HG03139 (cell line): ENCODE results near the gene PSMC2.

Experiments
- ATAC-seq: cut with Tn5 transposase; IDR thresholded peaks from one replicate; pipeline ENCODE4 v1.9.1; 2021; ENCODE audit not compliant: unreplicated experiment

Gene PSMC2

GRCh38 chr7:103347507-103348267 is at the start of gene PSMC2:
PSMC2 (plus strand) TSS chr7:103347643; CDS start chr7:103347712, 69 bp downstream.
- peak; percentile 76 for ATAC-seq

- ATAC-seq, result no peak
These were observed 49.6 kb upstream of the PSMC2 start for GRCh38 chr7:103297837-103298179.

DNA sequence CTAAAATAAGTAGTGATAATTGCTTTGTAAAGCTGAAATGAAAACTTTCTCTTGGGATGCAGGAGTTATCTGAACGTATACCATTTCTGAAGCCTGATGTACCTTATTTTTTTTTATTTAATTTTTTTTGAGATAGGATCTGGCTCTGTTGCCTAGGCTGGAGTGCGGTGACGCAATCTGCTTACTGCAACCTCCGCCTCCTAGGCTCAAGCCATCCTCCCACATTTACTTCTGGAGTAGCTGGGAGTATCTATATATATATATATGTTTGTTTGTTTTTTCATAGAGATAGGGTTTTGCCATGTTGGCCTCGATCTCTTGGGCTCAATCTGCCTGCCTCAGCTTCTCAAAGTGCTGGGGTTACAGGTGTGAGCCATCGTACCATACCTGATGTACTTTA is 47.8 kb upstream of the PSMC2 start:
- no peak for ATAC-seq

- ATAC-seq, result no peak
These were observed 46.0 kb upstream of the PSMC2 start for GRCh38 chr7:103301441-103301840.

DNA sequence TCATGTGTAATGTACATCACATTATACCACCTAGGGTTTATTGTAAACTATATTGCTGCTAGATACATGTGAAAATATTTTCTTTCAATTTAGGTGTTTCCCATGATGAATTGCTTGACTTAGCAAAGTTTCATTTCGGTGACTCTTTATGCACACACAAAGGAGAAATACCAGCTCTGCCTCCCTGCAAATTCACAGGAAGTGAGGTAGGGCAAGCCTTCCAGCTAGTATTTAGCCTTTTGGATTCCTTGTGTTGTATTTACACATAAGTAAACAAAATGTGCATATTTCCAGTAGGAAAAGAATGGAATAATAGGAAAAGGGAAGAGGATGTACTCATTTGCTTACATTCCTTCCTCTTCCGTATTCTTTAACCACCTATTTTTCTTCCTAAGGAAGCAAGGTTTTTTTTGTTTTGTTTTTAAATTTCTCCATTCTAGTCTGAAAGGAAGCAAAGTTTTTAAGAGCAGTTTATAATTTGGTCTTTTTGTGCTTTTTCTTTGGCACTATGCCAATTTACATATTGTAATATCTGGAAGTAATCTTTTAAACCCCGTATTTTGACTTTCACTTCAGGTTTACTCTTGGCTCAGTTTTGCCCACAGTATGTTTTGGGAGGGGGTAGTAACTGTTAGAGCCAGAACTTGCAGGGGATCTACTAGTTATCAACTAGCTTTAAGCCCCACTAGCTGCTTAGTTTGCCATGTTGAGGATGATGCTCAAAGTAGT is 39.8 kb upstream of the PSMC2 start:
- no peak for ATAC-seq

DNA sequence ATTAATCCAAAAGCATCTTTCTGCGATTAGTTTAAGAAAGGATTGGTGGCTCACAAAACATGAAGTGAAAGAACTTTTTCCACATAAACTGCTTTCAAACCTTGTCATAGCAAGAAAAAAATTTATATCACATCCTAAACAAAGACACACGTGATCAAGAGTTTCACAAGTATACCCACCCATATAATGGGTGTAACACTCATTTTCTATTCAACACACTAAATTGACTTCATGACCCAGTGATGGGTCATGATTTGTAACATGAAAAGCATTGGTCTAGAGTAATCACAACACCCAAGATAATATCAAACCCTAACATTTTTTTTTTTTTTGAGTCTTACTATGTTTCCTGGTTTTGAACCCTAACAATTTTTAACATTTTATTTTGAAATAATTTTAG is 32.6 kb upstream of the PSMC2 start:
- ATAC-seq, result no peak

- no peak for ATAC-seq
These were observed 31.0 kb upstream of the PSMC2 start for GRCh38 chr7:103316380-103316941.

DNA sequence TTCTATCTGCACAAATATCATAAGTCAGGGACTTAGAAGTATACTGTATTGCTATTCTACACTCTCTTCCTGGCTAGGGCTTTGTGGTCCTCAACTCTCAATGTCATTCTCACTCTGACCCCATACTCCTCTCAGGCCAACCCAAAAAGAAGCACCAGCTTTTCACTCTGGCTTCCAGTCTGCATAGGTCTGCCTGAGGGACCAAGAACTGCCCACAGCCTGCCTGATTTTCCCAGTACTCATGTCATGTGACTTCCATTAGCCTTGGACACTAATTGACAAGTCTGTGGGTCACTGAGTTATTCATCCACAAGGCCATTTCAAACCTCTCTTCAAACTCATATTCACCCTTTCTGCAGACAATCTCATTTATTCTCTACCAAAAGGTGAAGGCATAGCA is 30.4 kb upstream of the PSMC2 start:
- no peak for ATAC-seq

DNA sequence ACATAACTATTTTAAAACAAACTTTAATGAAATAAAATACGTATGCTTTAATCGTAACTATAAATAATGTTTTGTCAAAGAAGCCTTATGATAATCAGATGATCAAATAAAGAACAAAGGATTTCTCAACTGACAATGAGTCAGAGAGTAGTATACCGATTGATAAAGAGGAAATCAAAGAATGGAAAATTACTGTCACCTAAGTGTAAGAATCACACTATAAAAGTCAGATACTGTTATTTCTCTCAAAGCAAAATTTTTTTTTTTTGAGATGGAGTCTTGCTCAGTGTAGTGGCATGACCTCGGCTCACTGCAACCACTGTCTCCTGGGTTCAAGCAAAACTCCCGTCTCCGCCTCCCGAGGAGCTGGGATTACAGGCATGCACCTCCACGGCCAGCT is 21.7 kb upstream of the PSMC2 start:
- ATAC-seq, result no peak

DNA sequence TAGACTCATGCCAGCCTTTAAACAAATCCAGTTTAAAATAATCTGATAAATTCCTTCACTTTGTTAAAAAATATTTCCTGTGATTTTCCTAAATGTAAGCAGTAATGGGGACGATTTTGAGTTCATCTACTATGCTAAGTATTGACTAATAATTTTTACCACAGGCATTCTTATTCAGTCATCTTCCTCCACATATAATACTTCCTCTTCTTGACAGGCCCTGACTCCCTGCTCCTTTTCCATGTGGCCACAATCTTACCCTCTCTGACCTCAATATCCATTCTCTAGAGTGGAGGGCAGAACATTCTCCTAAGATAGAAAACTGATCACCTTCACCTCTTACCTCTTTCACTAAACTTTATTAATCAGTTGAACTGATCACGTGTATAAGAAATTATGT is 10.7 kb upstream of the PSMC2 start:
- ATAC-seq, result no peak

DNA sequence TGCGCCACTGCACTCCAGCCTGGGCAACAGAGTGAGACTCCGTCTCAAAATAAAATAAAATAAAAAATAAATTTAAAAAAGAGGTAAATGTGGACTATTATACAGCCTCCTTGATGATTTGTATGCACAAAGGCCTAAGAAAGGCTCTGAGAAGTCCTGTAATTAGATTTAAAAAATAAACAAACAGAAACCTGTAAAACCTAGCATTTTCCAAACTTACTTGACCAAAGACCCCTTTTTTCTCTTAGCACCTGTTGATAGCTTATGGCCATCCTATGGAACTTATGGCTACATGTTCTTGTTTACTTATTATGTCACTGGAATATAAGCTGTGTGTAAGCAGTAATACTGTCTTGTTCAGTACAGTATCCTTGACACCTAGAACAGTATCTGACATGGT is 8.6 kb upstream of the PSMC2 start:
- ATAC-seq, result no peak

DNA sequence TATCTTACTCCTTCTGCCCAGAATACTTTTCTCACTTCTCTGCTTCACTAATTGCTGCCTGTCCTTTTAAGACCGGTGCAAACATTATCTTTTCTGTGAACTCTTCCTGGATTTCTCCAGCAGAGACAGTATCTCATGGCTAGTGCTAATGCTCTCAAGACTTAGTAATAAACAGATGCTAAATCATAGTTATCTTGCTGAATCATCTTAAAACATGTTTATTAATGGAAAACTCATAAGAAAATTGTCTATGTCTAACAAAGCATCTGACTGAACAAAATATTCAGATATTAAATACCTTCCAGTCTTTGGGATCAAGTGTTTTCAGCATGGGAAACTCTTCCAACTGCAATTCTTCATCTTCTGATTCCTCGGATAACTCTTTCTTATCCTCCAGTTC is 6.0 kb upstream of the PSMC2 start:
- ATAC-seq, result no peak

- no peak for ATAC-seq
These were observed 4.1 kb upstream of the PSMC2 start for GRCh38 chr7:103343332-103343731.

DNA sequence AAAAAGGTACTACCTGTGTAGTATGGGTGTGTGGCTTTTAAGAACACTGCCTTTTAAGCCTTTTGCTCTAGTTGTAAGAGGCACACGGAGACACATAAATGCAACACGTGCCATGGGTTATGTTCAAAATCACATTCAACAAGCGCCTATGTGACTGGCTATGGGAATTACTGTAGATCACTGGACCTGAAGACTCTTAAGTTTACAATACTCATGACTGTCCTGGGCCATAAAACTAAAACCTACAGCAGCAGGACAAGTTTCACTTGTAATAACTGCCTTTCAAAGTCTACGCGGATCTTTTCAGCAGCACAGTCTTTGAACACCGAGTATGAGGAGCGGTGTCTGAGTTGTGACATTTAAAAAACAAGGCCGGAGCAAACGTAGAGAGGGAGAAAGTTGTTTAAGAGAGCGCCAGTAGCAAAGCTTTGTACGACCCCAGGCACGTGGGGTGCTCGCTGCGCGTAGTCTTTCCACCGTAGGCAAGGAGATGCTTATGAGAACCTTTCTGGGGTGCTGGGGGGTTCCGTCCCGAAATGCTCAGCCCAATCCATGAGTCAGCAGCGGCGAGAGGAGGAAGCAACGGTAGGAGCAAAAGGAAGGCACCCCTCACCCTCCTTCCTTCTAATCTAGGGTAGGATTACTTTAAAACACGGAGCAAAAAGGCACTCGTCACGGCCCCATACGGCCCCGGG is 3.5 kb upstream of the PSMC2 start:
- no peak for ATAC-seq

DNA sequence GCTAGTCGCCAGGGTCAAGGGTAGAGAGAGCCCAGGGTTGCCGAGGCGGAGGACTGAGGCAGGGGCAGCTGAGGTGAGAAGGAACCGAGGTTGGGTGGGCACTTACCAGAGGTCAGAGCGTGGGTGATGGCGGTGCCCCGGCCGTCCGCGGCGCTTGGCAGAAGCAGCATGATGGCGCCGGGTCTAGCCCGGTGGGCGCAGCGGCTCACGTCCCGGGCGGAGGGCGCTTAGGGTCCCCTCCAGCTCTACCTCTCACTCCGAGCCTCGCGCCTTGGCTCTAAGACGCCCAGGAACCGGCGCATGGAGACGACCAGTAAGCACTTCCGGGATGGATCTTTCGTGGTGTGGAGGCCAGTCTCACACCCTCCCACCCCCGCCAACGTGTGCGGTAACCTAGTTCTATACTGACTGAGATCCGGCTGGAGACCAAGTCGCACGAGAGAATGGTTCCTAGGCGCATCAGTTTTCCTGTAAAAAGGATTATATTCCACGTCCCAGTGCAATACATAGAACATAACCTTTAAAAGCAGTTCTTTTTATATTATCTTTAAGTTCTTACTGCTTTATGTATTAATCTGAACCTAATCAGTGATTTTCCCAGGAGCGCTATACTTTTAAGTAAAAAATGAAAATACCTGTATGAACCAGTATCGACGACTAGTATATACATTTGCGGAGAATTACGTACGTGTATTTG is 2.8 kb upstream of the PSMC2 start, which contains the start of gene DNAJC2:
Gene DNAJC2, minus strand, starts transcription at position 315 of the 697 bp plus-strand sequence. Its CDS starts 145 bp downstream, at position 170.
- ATAC-seq, result peak; percentile 68

DNA sequence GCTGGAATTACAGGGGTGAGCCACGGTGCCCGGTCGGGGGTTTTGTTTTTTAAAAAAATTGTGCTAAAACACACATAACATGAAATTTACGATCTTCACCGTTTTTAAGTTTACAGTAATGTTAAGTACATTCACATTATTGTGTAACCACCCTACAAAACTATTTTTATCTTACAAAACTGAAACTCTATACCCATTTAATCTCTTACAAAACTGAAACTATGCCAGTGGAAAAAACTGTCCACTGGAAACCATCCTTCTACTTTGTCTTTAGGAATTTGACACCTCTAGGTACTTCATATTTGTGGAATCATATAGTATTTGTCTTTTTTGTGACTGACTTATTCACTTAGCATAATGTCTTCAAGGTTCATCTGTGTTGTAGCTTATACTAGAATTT is 1.0 kb upstream of the PSMC2 start:
- ATAC-seq, result no peak

GRCh38 chr7:103348452-103348851 is 1.0 kb downstream of the PSMC2 start:
- ATAC-seq, result no peak

DNA sequence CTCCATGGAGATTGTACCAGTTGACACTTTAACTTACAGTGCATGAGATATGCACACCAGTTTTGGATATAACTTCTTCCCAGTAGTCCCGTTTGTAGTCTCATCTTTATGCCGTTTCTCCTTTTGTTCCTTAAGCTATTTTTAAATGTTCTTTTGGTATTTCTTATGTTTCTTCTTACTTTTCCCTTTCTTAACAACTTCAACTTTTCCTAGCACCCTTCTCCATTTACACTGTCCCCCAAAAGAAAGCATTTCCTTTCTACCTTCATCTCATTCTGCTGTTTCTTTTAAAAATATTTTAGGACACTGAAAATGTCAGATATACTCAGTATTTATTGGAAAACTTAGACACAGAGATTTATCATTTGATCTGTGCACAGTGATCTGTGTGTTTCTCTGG is 1.5 kb downstream of the PSMC2 start:
- ATAC-seq, result no peak

GRCh38 chr7:103349805-103350204 is 2.4 kb downstream of the PSMC2 start:
- ATAC-seq, result no peak

GRCh38 chr7:103369432-103369831 is 22.0 kb downstream of the PSMC2 start:
- ATAC-seq, result no peak
